ENCODE results near the gene NOD2. TPM values are rescaled to one million over a fixed set of nuclear protein-coding genes. Genes with fewer than 3 reads are reported as not detected.
A peak's percentile ranks its signal among the peaks of the same experiment; 100 is the strongest.

The NOD2 gene
- total RNA-seq, 2 experiments from 2014 or later = 6.6 to 9.3 TPM

DNA sequence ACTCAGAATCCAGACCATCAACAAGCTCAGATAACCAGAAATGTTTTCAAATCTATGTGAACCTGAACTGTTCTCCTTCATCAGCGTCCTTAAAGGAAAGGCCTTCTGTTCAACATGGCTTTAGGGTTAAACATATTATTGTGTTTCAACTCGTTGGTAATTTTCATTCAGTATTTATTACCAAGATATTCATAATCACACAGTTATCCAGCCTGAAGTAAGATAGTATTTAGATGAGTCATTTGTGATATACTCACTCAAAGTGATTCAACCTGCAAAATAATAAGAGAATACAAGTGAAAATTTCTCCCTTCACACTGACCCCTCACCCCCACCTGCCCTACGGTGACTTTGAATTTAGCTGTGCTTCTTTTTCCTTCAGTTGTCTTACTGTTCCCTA is 51.5 kb downstream of the NOD2 start:
- Mint-ChIP-seq H3K27ac (peak overlapping the region; percentile 95), H3K4me3 (peak overlapping the region; percentile 93), H3K27me3 (no peaks in the 10 kb centered on the region), H3K9me3 (ENCODE audit: low read depth) (no peaks in the 10 kb centered on the region), H3K36me3 (ENCODE audit: low read depth) (peaks cover 34% of the 10 kb centered on the region), H3K4me1 (peaks cover 59% of the 10 kb centered on the region)
- CTCF ChIA-PET = interaction anchor here (0.6 to 10.7 kb wide), 19 partner anchors 19 to 720 kb away, joined by 3 to 298 read pairs (median 4); partner anchors contain the start of genes CNEP1R1 and SNX20
- POLR2A ChIA-PET = interaction anchor here (0.7 to 1.3 kb wide), 4 partner anchors 21 to 751 kb away, joined by 3 to 7 read pairs (median 4); no protein-coding TSS in a partner anchor
- intact Hi-C loops (cut with DNase I, micrococcal nuclease) = loop anchor here (1.0 to 10.0 kb wide), 9 partner anchors 20 to 720 kb away; partner anchors contain the start of genes BRD7 (in 1 of the 2), CNEP1R1 (in 1 of the 2), NKD1 (in 1 of the 2) and TENT4B (in 1 of the 2)
- ATAC-seq (no peak), DNase-seq (peak; percentile 38)

DNA sequence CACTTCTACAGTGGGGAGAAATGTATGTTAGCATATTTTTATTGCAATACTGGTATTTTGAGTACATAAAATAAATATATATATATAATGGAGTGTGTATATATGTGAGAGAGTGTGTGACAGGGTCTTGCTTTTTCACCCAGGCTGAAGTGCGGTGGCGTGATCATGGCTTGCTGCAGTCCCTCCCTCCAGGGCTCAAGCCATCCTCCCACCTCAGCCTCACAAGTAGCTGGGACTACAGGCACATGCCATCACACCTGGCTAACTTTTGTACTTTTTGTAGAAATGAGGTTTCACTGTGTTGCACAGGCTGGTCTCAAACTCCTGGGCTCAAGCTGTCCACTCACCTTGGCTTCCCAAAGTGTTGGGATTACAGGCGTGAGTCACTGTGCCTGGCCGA is 52.5 kb downstream of the NOD2 start:
- peak; percentile 43 for DNase-seq
- no peak for ATAC-seq
- ChIA-PET CTCF (interaction anchor here (0.6 to 10.7 kb wide), 16 partner anchors 16 to 534 kb away, joined by 3 to 298 read pairs (median 5); partner anchors contain the start of gene SNX20), POLR2A (interaction anchor here (0.6 to 1.4 kb wide), 2 partner anchors 73 to 79 kb away, joined by 3 to 5 read pairs; no protein-coding TSS in a partner anchor)
- Mint-ChIP-seq H3K9me3 (ENCODE audit: low read depth) (no peaks in the 10 kb centered on the region), H3K27ac (peak overlapping the region; percentile 95), H3K36me3 (ENCODE audit: low read depth) (peaks cover 41% of the 10 kb centered on the region), H3K27me3 (no peaks in the 10 kb centered on the region), H3K4me1 (peaks cover 60% of the 10 kb centered on the region), H3K4me3 (peak overlapping the region; percentile 93)
- intact Hi-C loops (cut with DNase I, micrococcal nuclease) = loop anchor here (1.0 to 10.0 kb wide), 7 partner anchors 19 to 721 kb away; partner anchors contain the start of genes BRD7 (in 1 of the 2), CNEP1R1 (in 1 of the 2) and TENT4B (in 1 of the 2)

DNA sequence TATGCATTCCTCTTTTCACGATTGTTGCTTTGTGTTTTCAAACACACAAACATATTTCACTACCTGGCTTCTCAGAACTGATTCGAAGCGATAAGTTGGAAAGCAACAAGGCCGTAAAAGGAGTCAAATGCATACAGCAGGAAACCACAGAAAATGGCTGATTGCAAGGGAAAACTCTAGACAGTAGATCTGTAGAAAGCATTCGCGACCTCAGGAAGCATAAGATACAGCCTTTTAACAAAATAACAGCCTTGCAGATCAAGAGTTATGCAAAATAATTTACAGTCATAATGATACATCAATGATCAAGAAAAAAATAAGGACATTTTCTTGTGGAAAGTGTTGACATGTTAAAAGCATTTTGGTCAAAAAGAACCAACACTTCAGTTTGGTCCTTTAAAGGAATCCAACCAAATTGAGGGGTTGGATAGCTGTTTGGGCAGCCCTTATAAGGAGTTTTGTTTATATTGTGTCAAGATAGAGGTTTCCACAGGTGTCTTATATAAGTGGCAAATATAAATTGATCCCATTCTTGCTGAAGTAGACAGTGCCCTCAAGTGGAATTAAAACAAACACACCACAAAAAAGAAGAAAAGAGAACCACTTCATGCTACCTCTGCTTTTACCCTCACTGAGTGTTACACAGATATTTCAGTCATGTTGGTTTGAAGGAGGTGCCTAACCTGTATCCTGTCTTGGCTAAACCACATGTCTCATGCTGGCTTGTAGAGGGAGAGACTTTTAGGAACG is 54.0 kb downstream of the NOD2 start:
- intact Hi-C loops (cut with DNase I, micrococcal nuclease) = loop anchor here (1.0 to 10.0 kb wide), 13 partner anchors 59 to 723 kb away; partner anchors contain the start of genes BRD7 (in 1 of the 2), CNEP1R1 (in 1 of the 2), NKD1 (in 1 of the 2) and SNX20 (in 1 of the 2)
- H3K4me1 Mint-ChIP-seq = peaks cover 66% of the 10 kb centered on the region
- ATAC-seq (peak; percentile 74), DNase-seq (no peak)
- POLR2A ChIA-PET = interaction anchor here (1.4 kb wide), 1 partner anchor 81 kb away, joined by 5 read pairs; no protein-coding TSS in a partner anchor
- H3K27me3 Mint-ChIP-seq = no peaks in the 10 kb centered on the region
- no peaks in the 10 kb centered on the region for H3K9me3 Mint-ChIP-seq (ENCODE audit: low read depth)
- peak overlapping the region; percentile 68 for H3K4me3 Mint-ChIP-seq
- H3K36me3 Mint-ChIP-seq (ENCODE audit: low read depth) = peaks cover 47% of the 10 kb centered on the region
- peak overlapping the region; percentile 88 for H3K27ac Mint-ChIP-seq
- CTCF ChIA-PET = interaction anchor here (0.6 to 10.7 kb wide), 25 partner anchors 10 to 722 kb away, joined by 3 to 298 read pairs (median 4); partner anchors contain the start of genes CNEP1R1 and SNX20

DNA sequence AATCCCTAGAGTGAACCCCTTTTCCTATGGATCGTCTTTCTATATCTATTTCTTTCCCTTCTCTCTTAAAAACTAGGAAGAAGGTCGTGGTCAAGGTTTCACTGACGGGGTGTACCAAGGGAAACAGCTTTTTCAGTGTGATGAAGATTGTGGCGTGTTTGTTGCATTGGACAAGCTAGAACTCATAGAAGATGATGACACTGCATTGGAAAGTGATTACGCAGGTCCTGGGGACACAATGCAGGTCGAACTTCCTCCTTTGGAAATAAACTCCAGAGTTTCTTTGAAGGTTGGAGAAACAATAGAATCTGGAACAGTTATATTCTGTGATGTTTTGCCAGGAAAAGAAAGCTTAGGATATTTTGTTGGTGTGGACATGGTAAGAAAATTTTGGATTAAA is 58.1 kb downstream of the NOD2 start:
- no peak for DNase-seq
- intact Hi-C loops (cut with DNase I, micrococcal nuclease) = no loop called here
- Mint-ChIP-seq H3K4me1 (peaks cover 72% of the 10 kb centered on the region), H3K36me3 (ENCODE audit: low read depth) (peaks cover 48% of the 10 kb centered on the region), H3K9me3 (ENCODE audit: low read depth) (peaks cover 2% of the 10 kb centered on the region), H3K27me3 (no peaks in the 10 kb centered on the region), H3K4me3 (peak overlapping the region; percentile 21), H3K27ac (peak overlapping the region; percentile 65)
- ATAC-seq = no peak
- POLR2A ChIA-PET = interaction anchor here (0.6 kb wide), 1 partner anchor 553 kb away, joined by 5 read pairs; no protein-coding TSS in a partner anchor
- CTCF ChIA-PET = interaction anchor here (0.6 to 10.7 kb wide), 13 partner anchors 13 to 425 kb away, joined by 3 to 298 read pairs (median 3); no protein-coding TSS in a partner anchor

DNA sequence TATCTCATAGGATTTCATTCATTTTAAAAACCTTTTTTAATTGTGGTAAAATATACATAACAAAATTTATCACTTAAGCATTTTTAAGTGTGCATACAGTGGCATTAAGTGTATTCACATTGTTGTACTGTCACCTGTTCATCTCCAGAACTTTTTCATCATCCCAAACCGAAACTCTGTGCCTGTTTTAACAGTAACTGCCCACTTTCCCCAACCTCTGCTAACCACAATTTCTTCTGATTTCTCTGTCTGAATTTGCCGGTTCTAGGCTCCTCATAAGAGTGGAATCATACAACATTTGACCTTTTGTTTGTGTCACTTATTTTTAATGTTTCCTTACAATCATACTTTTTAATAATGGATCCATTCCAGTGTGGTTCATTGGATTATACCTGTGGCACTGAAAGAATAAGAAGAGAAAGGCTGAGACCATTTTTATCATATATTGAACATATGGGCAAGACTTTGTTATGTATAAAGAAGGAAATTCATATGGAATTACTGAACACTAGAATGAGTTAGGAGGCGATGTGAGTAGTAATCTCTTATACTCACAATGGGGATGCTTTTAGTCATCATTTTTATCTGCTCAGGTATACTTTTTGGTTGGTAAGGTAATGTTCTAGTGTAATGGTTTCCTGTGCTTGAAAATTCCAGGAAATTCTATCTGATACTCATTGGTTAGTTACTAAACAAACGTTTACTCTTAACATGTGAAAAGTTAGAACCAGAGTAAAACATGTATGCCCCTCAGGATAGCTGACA is 59.2 kb downstream of the NOD2 start:
- peak; percentile 64 for ATAC-seq
- Mint-ChIP-seq H3K36me3 (ENCODE audit: low read depth) (peaks cover 45% of the 10 kb centered on the region), H3K4me1 (peaks cover 69% of the 10 kb centered on the region), H3K27ac (peak overlapping the region; percentile 76), H3K9me3 (ENCODE audit: low read depth) (peaks cover 2% of the 10 kb centered on the region), H3K4me3 (peak overlapping the region; percentile 3), H3K27me3 (no peaks in the 10 kb centered on the region)
- intact Hi-C loops (cut with DNase I, micrococcal nuclease) = no loop called here
- no peak for DNase-seq
- ChIA-PET POLR2A (no interaction called here), CTCF (interaction anchor here (1.0 to 10.7 kb wide), 4 partner anchors 13 to 81 kb away, joined by 3 to 298 read pairs (median 21); no protein-coding TSS in a partner anchor)

DNA sequence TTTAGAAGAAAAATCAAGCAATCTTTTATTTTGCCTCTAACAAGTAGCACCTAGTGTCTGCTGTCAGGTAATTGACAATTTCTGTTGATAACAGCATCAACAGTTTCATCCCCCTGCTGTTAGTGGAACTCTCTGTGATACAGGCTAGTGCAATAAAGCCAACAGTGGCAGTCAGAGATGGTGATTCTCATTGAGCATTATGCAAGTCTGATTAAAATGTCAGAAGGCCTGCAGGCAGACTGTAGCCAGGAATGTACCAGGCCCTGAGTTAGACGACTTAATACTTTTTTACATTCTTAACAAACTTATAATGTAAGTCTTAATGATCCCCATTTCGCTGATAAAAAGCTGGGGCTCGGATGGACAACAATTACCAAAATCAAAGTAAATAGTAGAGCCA is 63.1 kb downstream of the NOD2 start:
- peaks cover 71% of the 10 kb centered on the region for H3K4me1 Mint-ChIP-seq
- no peak overlapping the region for H3K4me3 Mint-ChIP-seq
- H3K27me3 Mint-ChIP-seq = no peaks in the 10 kb centered on the region
- CTCF ChIA-PET = interaction anchor here (1.0 to 2.5 kb wide), 8 partner anchors 9 to 429 kb away, joined by 3 to 16 read pairs (median 4); no protein-coding TSS in a partner anchor
- H3K36me3 Mint-ChIP-seq (ENCODE audit: low read depth) = peaks cover 42% of the 10 kb centered on the region
- intact Hi-C loops (cut with DNase I, micrococcal nuclease) = no loop called here
- DNase-seq (no peak), ATAC-seq (no peak)
- POLR2A ChIA-PET = interaction anchor here (0.6 to 0.7 kb wide), 2 partner anchors 58 to 736 kb away, joined by 3 read pairs; no protein-coding TSS in a partner anchor
- H3K9me3 Mint-ChIP-seq (ENCODE audit: low read depth) = peaks cover 2% of the 10 kb centered on the region
- H3K27ac Mint-ChIP-seq = peak overlapping the region; percentile 55

DNA sequence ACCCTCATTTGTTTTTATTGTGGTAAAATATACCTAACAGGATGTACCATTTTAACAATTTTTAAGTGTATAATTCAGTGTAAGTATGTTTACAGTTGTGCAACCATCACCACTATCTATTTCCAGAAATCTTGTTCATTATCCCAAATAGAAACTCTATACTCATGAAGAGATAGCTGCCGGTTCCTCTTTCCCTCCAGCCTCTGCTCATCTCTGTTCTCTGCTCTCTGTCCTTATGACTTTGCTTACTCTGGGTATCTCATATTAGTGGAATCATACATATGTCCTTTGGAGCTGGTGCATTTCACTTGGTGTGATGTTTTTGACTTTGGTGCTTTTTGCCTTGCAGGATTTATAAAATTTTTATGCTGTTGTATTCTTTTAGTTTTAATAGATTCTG is 67.9 kb downstream of the NOD2 start:
- CTCF ChIA-PET = interaction anchor here (1.6 kb wide), 1 partner anchor 45 kb away, joined by 6 read pairs; no protein-coding TSS in a partner anchor

DNA sequence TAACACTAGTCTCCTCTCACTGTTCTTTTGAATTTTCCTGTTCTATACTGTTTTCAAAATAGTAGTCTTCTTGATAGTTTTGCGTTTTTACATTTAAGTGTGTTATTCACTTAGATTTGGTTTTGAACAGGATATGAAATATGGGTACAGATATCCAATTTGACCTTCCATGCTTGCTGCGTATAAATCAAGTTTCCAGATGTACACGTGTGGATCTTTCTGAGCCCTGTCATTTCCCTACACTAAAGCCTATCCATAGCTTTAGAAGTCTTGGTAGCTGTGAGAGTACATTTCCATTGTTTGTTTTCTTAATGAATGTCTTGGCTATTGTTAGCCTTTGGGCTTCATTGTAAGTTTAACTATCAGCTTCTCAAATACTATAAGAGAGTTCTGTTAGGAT is 68.8 kb downstream of the NOD2 start:
- ChIA-PET POLR2A (interaction anchor here (1.0 kb wide), 1 partner anchor 95 kb away, joined by 4 read pairs; no protein-coding TSS in a partner anchor), CTCF (interaction anchor here (0.7 to 1.3 kb wide), 4 partner anchors 16 to 95 kb away, joined by 3 read pairs; partner anchors contain the start of gene CYLD)
- Mint-ChIP-seq H3K4me3 (no peak overlapping the region), H3K27me3 (no peaks in the 10 kb centered on the region), H3K36me3 (ENCODE audit: low read depth) (peaks cover 58% of the 10 kb centered on the region), H3K27ac (peak overlapping the region; percentile 14), H3K4me1 (peaks cover 87% of the 10 kb centered on the region), H3K9me3 (ENCODE audit: low read depth) (peaks cover 14% of the 10 kb centered on the region)
- intact Hi-C loops (cut with DNase I, micrococcal nuclease) = no loop called here
- DNase-seq = no peak
- no peak for ATAC-seq

More for the DNA sequence above, 67.9 kb downstream of the NOD2 start:
- DNase-seq (no peak), ATAC-seq (no peak)
- peak overlapping the region; percentile 3 for H3K27ac Mint-ChIP-seq
- intact Hi-C loops (cut with DNase I, micrococcal nuclease) = no loop called here
- peaks cover 7% of the 10 kb centered on the region for H3K9me3 Mint-ChIP-seq (ENCODE audit: low read depth)
- H3K36me3 Mint-ChIP-seq (ENCODE audit: low read depth) = peaks cover 50% of the 10 kb centered on the region
- no peaks in the 10 kb centered on the region for H3K27me3 Mint-ChIP-seq
- H3K4me1 Mint-ChIP-seq = peaks cover 84% of the 10 kb centered on the region
- H3K4me3 Mint-ChIP-seq = no peak overlapping the region
- POLR2A ChIA-PET = no interaction called here

DNA sequence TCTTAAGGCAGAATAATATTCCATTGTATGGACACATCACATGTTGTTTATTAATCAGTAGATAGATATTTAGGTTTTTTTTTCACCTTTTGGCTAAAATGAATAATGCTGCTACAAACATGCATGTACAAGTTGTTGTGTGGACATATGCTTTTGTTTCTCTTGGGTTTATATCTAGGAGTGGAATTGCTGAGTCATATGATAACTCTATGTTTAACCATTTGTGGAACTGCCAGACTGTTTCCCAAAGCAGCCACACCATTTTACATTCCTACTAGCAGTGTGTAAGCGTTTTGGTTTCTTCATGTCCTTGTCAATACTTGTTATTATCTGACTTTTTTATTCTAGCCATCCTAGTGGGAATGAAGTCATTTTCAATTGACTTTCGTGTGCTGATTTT is 69.8 kb downstream of the NOD2 start:
- Mint-ChIP-seq H3K9me3 (ENCODE audit: low read depth) (peaks cover 14% of the 10 kb centered on the region), H3K4me1 (peaks cover 91% of the 10 kb centered on the region), H3K27me3 (no peaks in the 10 kb centered on the region), H3K4me3 (no peak overlapping the region), H3K27ac (peak overlapping the region; percentile 62), H3K36me3 (ENCODE audit: low read depth) (peaks cover 58% of the 10 kb centered on the region)
- ChIA-PET CTCF (interaction anchor here (0.7 to 1.5 kb wide), 4 partner anchors 22 to 96 kb away, joined by 3 to 4 read pairs (median 3); partner anchors contain the start of gene CYLD), POLR2A (interaction anchor here (1.0 kb wide), 1 partner anchor 96 kb away, joined by 4 read pairs; no protein-coding TSS in a partner anchor)
- DNase-seq (no peak), ATAC-seq (no peak)
- intact Hi-C loops (cut with DNase I, micrococcal nuclease) = no loop called here

DNA sequence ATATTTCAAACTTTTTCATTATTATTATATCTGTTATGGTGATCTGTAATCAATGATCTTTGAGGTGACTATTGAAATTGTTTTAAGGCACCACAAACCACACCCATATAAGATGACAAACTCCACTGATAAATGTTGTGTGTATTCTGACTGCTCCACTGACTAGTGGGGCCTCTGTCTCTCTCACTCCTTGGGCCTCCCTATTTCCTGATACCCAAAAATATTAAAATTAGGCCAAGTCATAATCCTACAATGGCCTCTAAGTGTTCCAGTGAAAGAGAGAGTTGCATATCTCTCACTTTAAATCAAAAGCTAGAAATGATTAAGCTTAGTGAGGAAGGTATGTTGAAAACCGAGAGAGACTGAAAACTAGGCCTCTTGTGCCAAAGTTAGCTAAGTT is 71.9 kb downstream of the NOD2 start:
- DNase-seq = no peak
- CTCF ChIA-PET = interaction anchor here (0.6 to 3.3 kb wide), 20 partner anchors 11 to 614 kb away, joined by 3 to 21 read pairs (median 3); partner anchors contain the start of genes CYLD and SNX20
- peaks cover 20% of the 10 kb centered on the region for H3K9me3 Mint-ChIP-seq (ENCODE audit: low read depth)
- H3K27ac Mint-ChIP-seq = peak overlapping the region; percentile 92
- peak overlapping the region; percentile 34 for H3K4me3 Mint-ChIP-seq
- no peaks in the 10 kb centered on the region for H3K27me3 Mint-ChIP-seq
- peak; percentile 84 for ATAC-seq
- intact Hi-C loops (cut with DNase I, micrococcal nuclease) = loop anchor here (1.0 to 5.0 kb wide), 3 partner anchors 13 to 488 kb away; no protein-coding TSS in a partner anchor
- H3K4me1 Mint-ChIP-seq = peaks cover 95% of the 10 kb centered on the region
- peaks cover 69% of the 10 kb centered on the region for H3K36me3 Mint-ChIP-seq (ENCODE audit: low read depth)
- POLR2A ChIA-PET = interaction anchor here (0.6 to 1.7 kb wide), 5 partner anchors 21 to 492 kb away, joined by 4 to 5 read pairs (median 4); partner anchors contain the start of gene CYLD
